ENCODE data around the gene JAKMIP1.

DNA sequence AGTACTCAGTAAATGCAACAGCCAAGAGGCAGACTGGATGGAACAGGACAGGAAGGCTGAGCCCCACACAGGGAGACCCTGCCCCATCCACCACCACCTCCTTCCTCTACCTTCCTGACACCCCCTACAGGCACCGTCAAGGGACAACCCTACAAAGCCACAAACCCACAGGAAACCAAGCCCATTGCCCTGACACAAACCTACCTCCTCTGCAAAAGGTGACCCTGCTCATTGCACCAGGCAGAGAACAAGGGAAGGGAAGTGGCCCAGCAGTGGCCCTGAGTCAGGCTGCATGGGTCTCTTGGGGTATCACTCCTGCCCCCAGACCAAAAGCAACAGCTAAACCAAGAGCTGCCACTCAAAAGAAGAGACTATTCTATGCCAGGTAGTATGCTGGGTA, 21.0 kb downstream of the JAKMIP1 start:
- no peak for TF ChIP-seq EZH2 (IDR thresholded peaks at IDR 0.05)
- TF ChIP-seq, protein P1, sequence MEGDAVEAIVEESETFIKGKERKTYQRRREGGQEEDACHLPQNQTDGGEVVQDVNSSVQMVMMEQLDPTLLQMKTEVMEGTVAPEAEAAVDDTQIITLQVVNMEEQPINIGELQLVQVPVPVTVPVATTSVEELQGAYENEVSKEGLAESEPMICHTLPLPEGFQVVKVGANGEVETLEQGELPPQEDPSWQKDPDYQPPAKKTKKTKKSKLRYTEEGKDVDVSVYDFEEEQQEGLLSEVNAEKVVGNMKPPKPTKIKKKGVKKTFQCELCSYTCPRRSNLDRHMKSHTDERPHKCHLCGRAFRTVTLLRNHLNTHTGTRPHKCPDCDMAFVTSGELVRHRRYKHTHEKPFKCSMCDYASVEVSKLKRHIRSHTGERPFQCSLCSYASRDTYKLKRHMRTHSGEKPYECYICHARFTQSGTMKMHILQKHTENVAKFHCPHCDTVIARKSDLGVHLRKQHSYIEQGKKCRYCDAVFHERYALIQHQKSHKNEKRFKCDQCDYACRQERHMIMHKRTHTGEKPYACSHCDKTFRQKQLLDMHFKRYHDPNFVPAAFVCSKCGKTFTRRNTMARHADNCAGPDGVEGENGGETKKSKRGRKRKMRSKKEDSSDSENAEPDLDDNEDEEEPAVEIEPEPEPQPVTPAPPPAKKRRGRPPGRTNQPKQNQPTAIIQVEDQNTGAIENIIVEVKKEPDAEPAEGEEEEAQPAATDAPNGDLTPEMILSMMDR (IDR thresholded peaks at IDR 0.05): no peak
- TF ChIP-seq EZH2phosphoT487 (IDR thresholded peaks at IDR 0.05): no peak

Data from neural progenitor cell (in vitro differentiated cells).